ENCODE results near the gene SORCS1. TPM values are rescaled to one million over a fixed set of nuclear protein-coding genes. Genes with fewer than 3 reads are reported as not detected.

Gene SORCS1
- total RNA-seq, 4 donors from 2014 or later, result 34.3 to 85.0 (median 49.3) TPM

DNA sequence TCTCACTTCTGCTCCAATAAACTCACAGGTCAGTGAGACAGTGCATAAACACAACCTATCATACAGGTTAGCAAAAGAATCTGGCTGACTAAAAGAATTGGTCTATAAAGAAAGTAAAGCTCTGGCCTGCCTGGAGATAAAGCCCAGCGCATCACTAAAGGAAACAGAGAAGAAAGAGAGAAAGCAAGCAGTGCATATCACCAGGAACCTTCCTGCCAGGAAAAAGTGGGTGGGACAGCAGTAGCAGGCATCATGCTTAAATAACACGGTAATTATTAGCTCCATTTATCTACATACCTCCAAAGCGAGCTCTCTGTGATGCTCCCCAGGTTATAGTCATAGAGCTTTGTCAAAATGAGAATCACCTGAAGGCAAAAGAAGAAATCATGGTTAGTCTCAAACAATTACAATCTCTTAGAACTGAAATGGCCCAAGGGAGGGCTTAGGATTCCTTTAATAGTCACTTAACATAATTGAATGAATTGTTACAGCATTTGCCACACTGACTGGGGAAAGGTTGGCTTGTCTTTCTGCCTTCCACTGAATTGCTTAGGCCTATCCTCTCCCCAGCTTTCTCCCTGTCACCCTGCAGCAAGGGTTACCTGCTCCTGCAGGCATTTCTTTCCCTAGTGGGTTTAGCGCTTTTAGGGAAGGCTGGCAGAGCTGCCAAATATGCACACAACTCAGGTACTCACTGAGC lies 208.1 kb downstream of the SORCS1 start:
- peaks cover 0 to 49% (median 10%) of the 10 kb centered on the region in 4 donors for H3K4me1 ChIP-seq
- DNase-seq (ENCODE audit: low spot score in 2 of 2), result no peak
- H3K9me3 ChIP-seq, result no peaks in the 10 kb centered on the region
- H3K36me3 ChIP-seq, result peaks cover 0 to 12% (median 0%) of the 10 kb centered on the region in 3 donors
- WGBS, 2 donors, result 79 to 82% methylated on average over 4 of the region's 4 CpGs
- H3K27me3 ChIP-seq, result no peaks in the 10 kb centered on the region
- peak overlapping the region in 2 of 4 donors; percentile 21 to 91 for H3K27ac ChIP-seq
- TF ChIP-seq, protein P1, sequence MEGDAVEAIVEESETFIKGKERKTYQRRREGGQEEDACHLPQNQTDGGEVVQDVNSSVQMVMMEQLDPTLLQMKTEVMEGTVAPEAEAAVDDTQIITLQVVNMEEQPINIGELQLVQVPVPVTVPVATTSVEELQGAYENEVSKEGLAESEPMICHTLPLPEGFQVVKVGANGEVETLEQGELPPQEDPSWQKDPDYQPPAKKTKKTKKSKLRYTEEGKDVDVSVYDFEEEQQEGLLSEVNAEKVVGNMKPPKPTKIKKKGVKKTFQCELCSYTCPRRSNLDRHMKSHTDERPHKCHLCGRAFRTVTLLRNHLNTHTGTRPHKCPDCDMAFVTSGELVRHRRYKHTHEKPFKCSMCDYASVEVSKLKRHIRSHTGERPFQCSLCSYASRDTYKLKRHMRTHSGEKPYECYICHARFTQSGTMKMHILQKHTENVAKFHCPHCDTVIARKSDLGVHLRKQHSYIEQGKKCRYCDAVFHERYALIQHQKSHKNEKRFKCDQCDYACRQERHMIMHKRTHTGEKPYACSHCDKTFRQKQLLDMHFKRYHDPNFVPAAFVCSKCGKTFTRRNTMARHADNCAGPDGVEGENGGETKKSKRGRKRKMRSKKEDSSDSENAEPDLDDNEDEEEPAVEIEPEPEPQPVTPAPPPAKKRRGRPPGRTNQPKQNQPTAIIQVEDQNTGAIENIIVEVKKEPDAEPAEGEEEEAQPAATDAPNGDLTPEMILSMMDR (IDR thresholded peaks at IDR 0.05), result no peak
- TF ChIP-seq EP300 (IDR thresholded peaks at IDR 0.05) (no peak), POLR2A (IDR thresholded peaks at IDR 0.05) (no peak)
- no peak overlapping the region for H3K4me3 ChIP-seq

DNA sequence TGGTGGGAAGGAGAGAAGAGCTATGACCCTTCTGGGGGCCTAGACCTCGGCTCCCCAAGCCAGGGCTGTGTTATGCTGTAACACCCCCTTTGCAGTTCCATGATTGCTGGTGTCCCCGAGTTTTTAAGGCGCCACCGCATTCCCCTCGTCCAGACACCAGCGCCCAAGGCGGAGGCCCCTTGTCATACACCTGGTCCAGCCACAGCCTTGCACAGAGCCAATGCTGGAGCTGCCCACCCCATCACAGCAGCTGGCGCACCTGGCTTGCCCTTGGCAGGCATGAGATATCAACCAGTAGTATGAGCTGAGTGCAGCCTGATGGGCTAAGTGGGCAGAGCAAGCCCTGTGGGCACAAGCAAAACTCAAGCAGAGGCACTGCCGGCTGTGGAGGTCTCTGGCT lies 209.4 kb downstream of the SORCS1 start:
- Histone ChIP-seq H3K4me1 (peaks cover 0 to 37% (median 6%) of the 10 kb centered on the region in 4 donors), H3K9me3 (no peaks in the 10 kb centered on the region), H3K4me3 (no peak overlapping the region), H3K36me3 (peaks cover 0 to 12% (median 0%) of the 10 kb centered on the region in 3 donors), H3K27ac (no peak overlapping the region), H3K27me3 (no peaks in the 10 kb centered on the region)
- WGBS, 2 donors, result 95% methylated on average over 8 to 9 of the region's 9 CpGs
- no peak for DNase-seq (ENCODE audit: low spot score in 2 of 2)
- no peak for TF ChIP-seq EP300 (IDR thresholded peaks at IDR 0.05)
- TF ChIP-seq, protein P1 (IDR thresholded peaks at IDR 0.05), result no peak
- TF ChIP-seq POLR2A (IDR thresholded peaks at IDR 0.05), result no peak

DNA sequence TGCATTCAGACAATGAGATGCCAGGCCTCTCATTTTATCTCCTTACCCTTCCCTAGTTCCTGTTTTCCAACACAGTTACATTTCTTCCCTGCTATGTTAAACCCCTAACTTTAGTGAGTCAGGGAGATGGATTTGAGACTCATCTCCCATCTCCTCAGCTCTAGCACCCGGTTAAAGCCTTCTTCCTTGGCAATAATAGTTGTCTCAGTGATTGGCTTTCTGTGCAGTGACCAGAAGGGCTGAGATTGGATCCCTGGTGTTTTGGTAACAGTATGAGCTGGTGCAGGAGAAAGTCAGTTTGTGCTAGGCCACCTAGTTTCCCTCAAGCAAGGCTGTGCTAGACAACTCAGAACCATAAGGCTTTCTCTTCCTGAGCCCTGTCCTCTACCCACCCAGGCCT lies 212.5 kb downstream of the SORCS1 start:
- no peaks in the 10 kb centered on the region for H3K27me3 ChIP-seq
- DNase-seq (ENCODE audit: low spot score in 2 of 2), result no peak
- peaks cover 0 to 12% (median 0%) of the 10 kb centered on the region in 3 donors for H3K36me3 ChIP-seq
- TF ChIP-seq POLR2A (IDR thresholded peaks at IDR 0.05) (no peak), EP300 (IDR thresholded peaks at IDR 0.05) (no peak)
- TF ChIP-seq, protein P1 (IDR thresholded peaks at IDR 0.05), result no peak
- H3K9me3 ChIP-seq, result no peaks in the 10 kb centered on the region
- peaks cover 0 to 6% (median 0%) of the 10 kb centered on the region in 4 donors for H3K4me1 ChIP-seq
- H3K4me3 ChIP-seq, result no peak overlapping the region
- WGBS, 2 donors, result 94 to 100% methylated on average over 1 of the region's 1 CpG
- no peak overlapping the region for H3K27ac ChIP-seq

- TF ChIP-seq, protein P1 (IDR thresholded peaks at IDR 0.05), result no peak
- TF ChIP-seq EP300 (IDR thresholded peaks at IDR 0.05) (no peak), POLR2A (IDR thresholded peaks at IDR 0.05) (no peak)
- Histone ChIP-seq H3K4me3 (no peak overlapping the region), H3K36me3 (peaks cover 0 to 5% (median 0%) of the 10 kb centered on the region in 3 donors), H3K27me3 (no peaks in the 10 kb centered on the region), H3K4me1 (no peaks in the 10 kb centered on the region), H3K27ac (no peak overlapping the region), H3K9me3 (no peaks in the 10 kb centered on the region)
- no peak for DNase-seq (ENCODE audit: low spot score in 2 of 2)
- WGBS, 2 donors, result 59 to 74% methylated on average over 5 of the region's 5 CpGs
Measured at GRCh38 chr10:106949680-106950478, 214.6 kb downstream of the SORCS1 start.

- H3K4me3 ChIP-seq, result no peak overlapping the region
- H3K36me3 ChIP-seq, result no peaks in the 10 kb centered on the region
- no peak for TF ChIP-seq POLR2A (IDR thresholded peaks at IDR 0.05)
- TF ChIP-seq, protein P1 (IDR thresholded peaks at IDR 0.05), result no peak
- no peak for TF ChIP-seq EP300 (IDR thresholded peaks at IDR 0.05)
- no peak overlapping the region for H3K27ac ChIP-seq
- peaks cover 0 to 2% (median 0%) of the 10 kb centered on the region in 4 donors for H3K4me1 ChIP-seq
- 91 to 92% methylated on average over 3 of the region's 3 CpGs for WGBS, 2 donors
- no peaks in the 10 kb centered on the region for H3K27me3 ChIP-seq
- no peaks in the 10 kb centered on the region for H3K9me3 ChIP-seq
- DNase-seq (ENCODE audit: low spot score in 2 of 2), result no peak
Measured at GRCh38 chr10:106947643-106948042, 216.9 kb downstream of the SORCS1 start.

Measured in tibial nerve (tissue), 4 donors.